Skeletal muscle tissue (tissue), 4 donors: ENCODE data around the gene BET1. TPM values are rescaled to one million over a fixed set of nuclear protein-coding genes. Genes with fewer than 3 reads are reported as not detected.
"Not testable (repeated sequence)": the region's sequence is repeated elsewhere in the genome, so short reads cannot be mapped to it uniquely, and the experiment has no call there.

Experiments used
- H3K27ac ChIP-seq: one replicate; pipeline ENCODE4 v1.7.0; 2013; ENCODE audit warnings: mild to moderate bottlenecking, low read depth, low read length, inconsistent platforms
- H3K27me3 ChIP-seq, 3 donors: one replicate each; pipeline ENCODE4 v1.7.0; 2013; ENCODE audit warnings: low read length in 3 of 3; ENCODE audit not compliant: control insufficient read depth in 3 of 3, insufficient read depth in 3 of 3
- H3K36me3 ChIP-seq, 3 donors: one replicate each; pipeline ENCODE4 v1.7.0; 2013; ENCODE audit warnings: low read length in 3 of 3; ENCODE audit not compliant: control insufficient read depth in 3 of 3, insufficient read depth in 3 of 3
- H3K4me1 ChIP-seq, 3 donors: one replicate each; pipeline ENCODE4 v1.7.0; 2013; ENCODE audit warnings: low read length in 3 of 3, mild to moderate bottlenecking in 3 of 3; ENCODE audit not compliant: control insufficient read depth in 3 of 3, insufficient read depth in 3 of 3
- H3K4me3 ChIP-seq, 3 donors: one replicate each; pipeline ENCODE4 v1.7.0; 2013; ENCODE audit warnings: low read length in 3 of 3
- H3K9ac ChIP-seq, 3 donors: one replicate each; pipeline ENCODE4 v1.7.0; 2013; ENCODE audit warnings: low read length in 3 of 3, mild to moderate bottlenecking in 3 of 3, moderate library complexity in 2 of 3, low read depth in 1 of 3
- H3K9me3 ChIP-seq, 3 donors: one replicate each; pipeline ENCODE4 v1.7.0; 2013; ENCODE audit warnings: low read length in 3 of 3; ENCODE audit not compliant: control insufficient read depth in 3 of 3
- total RNA-seq: library from RNA; depleted of rRNA; stranded (reverse); fragments of >200 nt; gene quantifications from one replicate; pipeline ENCODE4 v1.2.3, GENCODE V29; 2014
- donor health status: Osteomylitis.

BET1 gene
- total RNA-seq, 1 donor from 2014 or later, result 19.3 TPM

- Histone ChIP-seq H3K36me3 (no peaks in the 10 kb centered on the region), H3K9me3 (no peaks in the 10 kb centered on the region), H3K4me3 (no peak overlapping the region), H3K27me3 (peaks cover 0 to 2% (median 0%) of the 10 kb centered on the region in 3 donors), H3K27ac (no peak overlapping the region), H3K9ac (no peak overlapping the region), H3K4me1 (no peaks in the 10 kb centered on the region)
Measured at GRCh38 chr7:94042381-94042780, 38.2 kb upstream of the BET1 start.

- no peak overlapping the region for H3K27ac ChIP-seq
- no peak overlapping the region for H3K4me3 ChIP-seq
- peaks cover 0 to 2% (median 0%) of the 10 kb centered on the region in 3 donors for H3K27me3 ChIP-seq
- no peaks in the 10 kb centered on the region for H3K9me3 ChIP-seq
- no peaks in the 10 kb centered on the region for H3K36me3 ChIP-seq
- H3K9ac ChIP-seq, result no peak overlapping the region
- H3K4me1 ChIP-seq, result no peaks in the 10 kb centered on the region
Measured at GRCh38 chr7:94041529-94041928, 37.4 kb upstream of the BET1 start.

- Histone ChIP-seq H3K9me3 (no peaks in the 10 kb centered on the region), H3K4me3 (no peak overlapping the region), H3K36me3 (no peaks in the 10 kb centered on the region), H3K27me3 (peaks cover 0 to 2% (median 0%) of the 10 kb centered on the region in 3 donors), H3K4me1 (no peaks in the 10 kb centered on the region), H3K27ac (no peak overlapping the region), H3K9ac (no peak overlapping the region)
Measured at GRCh38 chr7:94040254-94040653, 36.1 kb upstream of the BET1 start.

- Histone ChIP-seq H3K4me1 (no peaks in the 10 kb centered on the region), H3K27me3 (peaks cover 0 to 2% (median 0%) of the 10 kb centered on the region in 3 donors), H3K36me3 (no peaks in the 10 kb centered on the region), H3K27ac (no peak overlapping the region), H3K4me3 (no peak overlapping the region), H3K9ac (no peak overlapping the region), H3K9me3 (no peaks in the 10 kb centered on the region)
Measured at GRCh38 chr7:94039368-94040035, 35.3 kb upstream of the BET1 start.

GRCh38 chr7:94031865-94032264 lies 27.7 kb upstream of the BET1 start:
- H3K27ac ChIP-seq, result no peak overlapping the region

GRCh38 chr7:94030634-94031033 lies 26.5 kb upstream of the BET1 start:
- H3K4me3 ChIP-seq, result no peak overlapping the region
- no peaks in the 10 kb centered on the region for H3K36me3 ChIP-seq
- no peaks in the 10 kb centered on the region for H3K4me1 ChIP-seq
- H3K9me3 ChIP-seq, result no peaks in the 10 kb centered on the region
- H3K9ac ChIP-seq, result no peak overlapping the region
- no peaks in the 10 kb centered on the region for H3K27me3 ChIP-seq
- no peak overlapping the region for H3K27ac ChIP-seq

More at GRCh38 chr7:94031865-94032264, 27.7 kb upstream of the BET1 start:
- H3K27me3 ChIP-seq, result no peaks in the 10 kb centered on the region
- no peaks in the 10 kb centered on the region for H3K36me3 ChIP-seq
- no peaks in the 10 kb centered on the region for H3K4me1 ChIP-seq
- no peak overlapping the region for H3K9ac ChIP-seq
- H3K9me3 ChIP-seq, result no peaks in the 10 kb centered on the region
- H3K4me3 ChIP-seq, result no peak overlapping the region

- Histone ChIP-seq H3K27me3 (no peaks in the 10 kb centered on the region), H3K9me3 (no peaks in the 10 kb centered on the region), H3K9ac (no peak overlapping the region), H3K27ac (no peak overlapping the region), H3K4me3 (no peak overlapping the region), H3K36me3 (no peaks in the 10 kb centered on the region), H3K4me1 (no peaks in the 10 kb centered on the region)
Measured at GRCh38 chr7:94029976-94030375, 25.8 kb upstream of the BET1 start.

GRCh38 chr7:94028768-94029167 lies 24.6 kb upstream of the BET1 start:
- Histone ChIP-seq H3K36me3 (no peaks in the 10 kb centered on the region), H3K9me3 (no peaks in the 10 kb centered on the region), H3K27me3 (no peaks in the 10 kb centered on the region), H3K4me1 (no peaks in the 10 kb centered on the region), H3K9ac (no peak overlapping the region), H3K27ac (no peak overlapping the region), H3K4me3 (no peak overlapping the region)

- H3K36me3 ChIP-seq, H3K4me3 ChIP-seq, H3K27ac ChIP-seq, H3K9me3 ChIP-seq, H3K4me1 ChIP-seq, H3K27me3 ChIP-seq, H3K9ac ChIP-seq: not testable (repeated sequence)
Measured at GRCh38 chr7:94026619-94027018, 22.5 kb upstream of the BET1 start.

GRCh38 chr7:94022550-94022949 lies 18.4 kb upstream of the BET1 start:
- H3K27me3 ChIP-seq, result no peaks in the 10 kb centered on the region
- no peak overlapping the region for H3K27ac ChIP-seq
- H3K4me3 ChIP-seq, result no peak overlapping the region
- H3K4me1 ChIP-seq, result no peaks in the 10 kb centered on the region
- H3K9me3 ChIP-seq, result no peaks in the 10 kb centered on the region
- H3K9ac ChIP-seq, result no peak overlapping the region
- no peaks in the 10 kb centered on the region for H3K36me3 ChIP-seq
